Activated T-cell treated with anti-CD3 and anti-CD28 coated beads, Interleukin-2, amount 50 U/mL, for 72 hours (primary cell): Measurements from ENCODE around the gene WNT7B. TPM values are rescaled to one million over a fixed set of nuclear protein-coding genes. Genes with fewer than 3 reads are reported as not detected.

Experiments used
- ATAC-seq, 2 donors: fragments of 150-1000 bp; cut with Tn5 transposase; replicated peaks in 1 of 2; 2 replicates each; pipeline ENCODE4 v1.10.0; 2021; ENCODE audit warnings: moderate library complexity in 2 of 2, mild to moderate bottlenecking in 1 of 2
- DNase-seq, 2 donors: peaks; one replicate each; pipeline ENCODE4 v3.0.0; 2021 to 2022; ENCODE audit warnings: mixed read lengths in 1 of 2
- H3K27ac Mint-ChIP-seq: one replicate; pipeline ENCODE4 v1.8.0; 2022; ENCODE audit warnings: mild to moderate bottlenecking, moderate library complexity, mixed read lengths
- H3K27me3 Mint-ChIP-seq: one replicate; pipeline ENCODE4 v1.8.0; 2022; ENCODE audit warnings: low read depth, mixed read lengths
- H3K36me3 Mint-ChIP-seq, 2 donors: one replicate each; pipeline ENCODE4 v1.8.0; 2022; ENCODE audit warnings: mixed read lengths in 2 of 2, mild to moderate bottlenecking in 1 of 2; ENCODE audit not compliant: insufficient read depth in 2 of 2
- H3K4me1 Mint-ChIP-seq: one replicate; pipeline ENCODE4 v1.8.0; 2022; ENCODE audit warnings: low read depth, mixed read lengths
- H3K4me3 Mint-ChIP-seq, 2 donors: one replicate each; pipeline ENCODE4 v1.8.0; 2022; ENCODE audit warnings: mild to moderate bottlenecking in 2 of 2, mixed read lengths in 2 of 2, moderate library complexity in 2 of 2
- H3K9me3 Mint-ChIP-seq, 2 donors: one replicate each; pipeline ENCODE4 v1.8.0; 2022; ENCODE audit warnings: mixed read lengths in 2 of 2
- total RNA-seq, 2 donors: library from RNA; stranded (reverse); gene quantifications; one replicate each; pipeline ENCODE4 v1.2.3, GENCODE V29; 2022

Gene WNT7B
- total RNA-seq, 2 donors from 2014 or later = not detected

DNA sequence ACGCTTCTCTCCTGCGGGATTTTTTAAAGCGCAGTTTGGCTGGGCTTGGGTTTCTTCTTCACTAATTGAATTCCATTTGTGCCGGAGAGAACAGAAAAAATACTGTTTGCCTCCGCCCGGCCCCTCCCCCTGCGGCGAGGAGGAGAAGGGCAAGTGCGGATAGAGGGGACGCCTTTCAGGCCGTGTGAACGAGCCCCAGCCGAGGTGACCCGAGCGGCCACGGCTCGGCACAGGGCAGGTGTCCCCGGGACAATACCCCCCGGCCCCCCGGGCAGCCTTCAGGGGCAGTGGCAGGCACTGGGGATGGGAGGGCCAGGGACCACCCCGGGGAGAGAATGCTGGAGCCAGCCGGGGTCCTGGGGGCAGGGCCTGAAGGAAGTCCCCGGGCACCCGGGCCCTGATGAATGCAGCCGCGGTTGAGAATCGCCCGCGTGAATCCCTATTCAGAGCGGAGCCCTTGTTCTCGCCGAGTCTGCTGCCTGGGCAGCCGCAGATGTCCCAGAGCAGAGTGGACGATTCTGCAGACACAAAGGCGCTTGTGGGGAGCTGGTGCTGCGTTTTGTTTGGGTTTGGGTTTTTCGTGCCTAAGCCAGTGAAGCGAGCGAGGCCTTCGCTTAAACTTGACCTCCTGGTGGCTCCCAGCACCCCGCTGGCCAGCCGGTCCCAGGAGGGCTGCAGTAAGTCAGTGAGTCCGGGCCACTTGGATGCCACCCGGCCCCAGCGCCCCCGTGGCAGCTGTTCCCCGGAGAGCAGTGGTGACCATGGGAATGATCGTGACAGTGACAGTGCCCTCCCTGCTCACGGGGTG is 96.0 kb downstream of the WNT7B start:
- DNase-seq = no peak

DNA sequence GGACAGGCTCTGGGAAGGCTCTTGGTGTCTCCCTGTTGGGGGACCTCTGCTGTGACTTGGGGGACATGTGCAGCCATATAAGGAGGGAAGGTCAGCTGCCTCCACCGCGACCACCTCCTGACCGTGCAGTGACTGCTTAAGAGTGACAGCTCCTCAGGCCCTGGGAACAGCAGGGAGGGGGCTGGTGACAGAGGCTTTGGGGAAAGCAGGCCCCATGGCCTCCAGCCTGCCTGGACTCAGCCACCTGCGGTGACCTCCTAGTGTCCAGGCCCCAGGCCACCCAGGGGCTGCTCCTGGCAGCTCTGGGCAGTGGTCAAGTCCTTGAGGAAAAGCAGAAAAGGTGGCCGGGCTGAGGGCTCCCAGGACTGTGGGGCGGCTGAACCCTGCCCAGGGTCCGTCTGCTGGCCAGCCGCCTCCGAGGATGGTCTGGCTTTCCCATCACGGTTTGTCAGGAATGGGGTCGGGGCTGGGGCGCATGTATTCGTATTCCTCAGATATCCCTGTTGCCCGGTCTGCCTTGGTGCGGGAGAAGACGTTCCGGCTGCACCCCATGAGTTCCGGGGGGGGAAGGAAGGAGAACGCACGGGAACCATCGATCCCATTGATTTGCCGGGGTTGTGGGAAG is 96.8 kb downstream of the WNT7B start:
- Mint-ChIP-seq H3K27ac (no peak overlapping the region), H3K9me3 (no peaks in the 10 kb centered on the region), H3K36me3 (no peaks in the 10 kb centered on the region), H3K4me3 (no peak overlapping the region), H3K4me1 (no peaks in the 10 kb centered on the region), H3K27me3 (peaks cover 30% of the 10 kb centered on the region)
- no peak for DNase-seq
- ATAC-seq = no peak

More for the DNA sequence above, 96.0 kb downstream of the WNT7B start:
- Mint-ChIP-seq H3K36me3 (no peaks in the 10 kb centered on the region), H3K4me3 (no peak overlapping the region), H3K27ac (no peak overlapping the region), H3K27me3 (peaks cover 30% of the 10 kb centered on the region), H3K9me3 (no peaks in the 10 kb centered on the region), H3K4me1 (no peaks in the 10 kb centered on the region)
- no peak for ATAC-seq

DNA sequence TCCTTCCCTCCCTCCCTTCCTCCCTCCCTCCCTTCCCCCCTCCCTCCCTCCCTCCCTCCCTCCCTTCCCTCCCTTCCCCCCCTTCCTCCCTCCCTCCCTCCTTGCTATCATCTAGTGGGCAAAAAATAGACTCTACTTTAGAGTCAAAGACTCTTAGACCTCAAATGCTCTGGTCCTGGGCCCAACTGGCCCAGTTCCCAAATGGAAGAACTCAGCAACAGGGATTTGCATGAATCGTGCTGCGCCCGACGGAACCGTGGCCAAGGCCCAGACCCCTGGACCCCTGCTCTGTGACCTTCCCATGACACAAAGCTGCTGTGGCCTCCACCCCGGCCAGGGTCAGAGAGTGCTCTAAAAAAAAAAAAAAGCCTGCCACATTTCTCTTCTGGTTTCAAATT is 97.4 kb downstream of the WNT7B start:
- Mint-ChIP-seq H3K9me3 (no peaks in the 10 kb centered on the region), H3K4me1 (no peaks in the 10 kb centered on the region), H3K4me3 (no peak overlapping the region), H3K36me3 (no peaks in the 10 kb centered on the region), H3K27me3 (peaks cover 30% of the 10 kb centered on the region), H3K27ac (no peak overlapping the region)
- DNase-seq = no peak
- ATAC-seq = no peak

DNA sequence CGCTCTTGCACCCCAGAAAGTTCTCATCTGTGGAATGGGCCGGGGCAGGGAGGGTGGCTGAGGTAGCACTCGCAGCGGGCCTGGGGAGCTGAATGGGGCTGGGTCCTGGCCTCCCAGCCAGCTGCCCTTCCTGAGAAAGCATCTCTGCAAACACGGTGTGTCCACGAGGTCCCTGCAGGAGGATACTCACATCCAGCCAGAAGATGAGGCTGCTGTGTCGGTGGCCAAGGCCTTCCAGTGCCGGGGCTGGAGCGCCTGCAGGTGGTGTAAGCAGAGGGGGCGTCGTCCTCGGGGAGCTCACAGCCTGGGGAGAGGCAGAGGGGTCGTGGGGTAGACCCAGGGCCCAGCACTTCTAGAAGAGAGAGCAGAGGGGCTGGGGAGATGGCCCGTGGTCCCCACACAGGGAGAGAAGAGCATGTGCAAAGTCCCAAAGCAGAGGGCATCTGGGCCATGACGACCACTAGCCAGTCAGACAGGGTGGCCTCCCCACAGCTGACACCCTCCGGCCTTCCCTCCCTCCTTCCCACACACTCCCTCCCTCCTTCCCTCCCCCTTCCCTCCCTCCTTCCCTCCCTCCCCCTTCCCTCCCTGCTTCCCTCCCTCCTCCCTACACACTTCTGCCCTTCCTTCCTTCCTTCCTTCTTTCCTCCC is 97.9 kb downstream of the WNT7B start:
- no peak for DNase-seq

DNA sequence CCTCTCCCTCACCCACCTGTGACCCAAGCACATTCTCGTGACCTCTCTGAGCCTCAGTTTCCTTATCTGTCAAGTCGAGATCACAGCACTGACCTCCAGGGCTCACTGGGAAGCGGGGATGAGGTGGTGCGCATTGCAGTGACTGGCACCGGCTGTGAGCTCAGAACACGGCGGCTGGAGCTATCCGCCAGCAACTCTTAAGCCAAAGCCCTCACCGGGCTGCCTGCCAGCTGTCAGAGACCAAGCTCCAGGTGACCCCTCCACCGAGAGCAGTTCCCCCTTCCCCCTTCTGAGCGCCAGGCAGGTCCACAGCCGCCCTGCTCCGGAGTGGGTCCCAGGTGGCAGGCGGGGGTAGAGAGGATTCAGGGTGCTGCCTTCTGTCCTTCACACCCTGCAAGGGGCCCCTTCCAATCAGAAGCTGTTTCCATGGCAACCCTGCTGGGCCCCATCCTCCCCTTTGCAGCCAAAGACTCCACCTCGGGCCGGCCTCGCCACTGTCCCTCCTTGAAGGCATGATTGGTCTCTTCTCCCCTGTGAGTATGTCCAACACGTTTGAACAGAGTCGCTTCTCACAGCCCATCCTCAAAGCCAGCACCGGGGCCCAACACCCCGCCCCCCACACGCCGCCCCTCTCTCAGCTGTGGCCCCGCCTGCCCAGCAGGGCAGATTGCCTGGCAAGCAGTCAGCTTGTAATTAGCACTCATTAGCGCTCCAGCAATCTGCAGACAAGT is 98.7 kb downstream of the WNT7B start:
- Mint-ChIP-seq H3K4me1 (no peaks in the 10 kb centered on the region), H3K27me3 (peaks cover 30% of the 10 kb centered on the region), H3K36me3 (peaks cover 0 to 2% of the 10 kb centered on the region in 2 donors), H3K27ac (no peak overlapping the region), H3K4me3 (no peak overlapping the region), H3K9me3 (no peaks in the 10 kb centered on the region)
- DNase-seq (no peak), ATAC-seq (no peak)

More for the DNA sequence above, 97.9 kb downstream of the WNT7B start:
- no peak for ATAC-seq
- peaks cover 30% of the 10 kb centered on the region for H3K27me3 Mint-ChIP-seq
- no peak overlapping the region for H3K4me3 Mint-ChIP-seq
- no peaks in the 10 kb centered on the region for H3K36me3 Mint-ChIP-seq
- no peaks in the 10 kb centered on the region for H3K9me3 Mint-ChIP-seq
- H3K4me1 Mint-ChIP-seq = no peaks in the 10 kb centered on the region
- no peak overlapping the region for H3K27ac Mint-ChIP-seq

DNA sequence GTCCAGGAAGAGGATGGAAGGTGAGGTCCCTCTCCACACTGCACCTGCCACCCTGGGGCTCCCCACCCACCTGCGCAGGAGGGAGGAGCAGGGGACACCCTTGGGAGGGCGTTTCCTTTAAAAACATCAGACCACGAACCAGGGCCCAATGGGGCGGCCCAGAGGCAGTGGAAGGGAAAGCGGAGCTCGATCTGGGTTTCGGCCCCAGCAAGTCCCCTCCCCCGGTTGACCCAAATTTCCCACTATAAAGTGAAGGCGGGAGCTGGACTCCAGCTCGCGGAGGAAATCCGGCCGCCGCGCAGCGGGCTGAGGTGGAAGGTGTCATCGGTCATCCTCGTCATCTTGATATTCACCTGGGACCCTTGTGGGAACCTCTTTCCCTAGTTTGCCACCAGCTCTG is 99.3 kb downstream of the WNT7B start:
- no peak for ATAC-seq

DNA sequence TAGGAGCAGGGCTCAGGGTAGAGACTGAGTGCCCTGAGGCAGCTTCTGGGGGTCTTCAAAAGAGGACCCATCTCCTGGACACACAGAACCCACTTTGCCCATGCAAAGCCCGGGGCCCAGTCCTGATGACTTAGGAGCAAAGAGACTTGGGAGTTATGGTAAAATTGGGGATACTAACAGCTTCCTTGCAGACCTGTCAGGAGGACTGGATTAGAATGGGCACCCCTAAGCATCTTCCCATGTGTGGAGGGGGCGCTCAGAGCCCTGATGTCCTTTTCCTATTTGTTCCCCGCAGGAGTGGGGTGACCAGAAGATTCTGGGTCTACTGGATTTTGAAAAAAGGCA is 100.0 kb downstream of the WNT7B start:
- no peak overlapping the region for H3K27ac Mint-ChIP-seq
- ATAC-seq = no peak
- H3K4me1 Mint-ChIP-seq = no peaks in the 10 kb centered on the region
- peaks cover 2 to 6% of the 10 kb centered on the region in 2 donors for H3K36me3 Mint-ChIP-seq
- no peak for DNase-seq
- H3K9me3 Mint-ChIP-seq = peaks cover 5% of the 10 kb centered on the region in 2 donors
- peaks cover 30% of the 10 kb centered on the region for H3K27me3 Mint-ChIP-seq
- H3K4me3 Mint-ChIP-seq = no peak overlapping the region

More for the DNA sequence above, 99.3 kb downstream of the WNT7B start:
- Mint-ChIP-seq H3K4me1 (no peaks in the 10 kb centered on the region), H3K36me3 (peaks cover 1 to 5% of the 10 kb centered on the region in 2 donors), H3K9me3 (peaks cover 4% of the 10 kb centered on the region in 2 donors), H3K4me3 (no peak overlapping the region), H3K27me3 (peaks cover 30% of the 10 kb centered on the region), H3K27ac (no peak overlapping the region)
- no peak for DNase-seq

DNA sequence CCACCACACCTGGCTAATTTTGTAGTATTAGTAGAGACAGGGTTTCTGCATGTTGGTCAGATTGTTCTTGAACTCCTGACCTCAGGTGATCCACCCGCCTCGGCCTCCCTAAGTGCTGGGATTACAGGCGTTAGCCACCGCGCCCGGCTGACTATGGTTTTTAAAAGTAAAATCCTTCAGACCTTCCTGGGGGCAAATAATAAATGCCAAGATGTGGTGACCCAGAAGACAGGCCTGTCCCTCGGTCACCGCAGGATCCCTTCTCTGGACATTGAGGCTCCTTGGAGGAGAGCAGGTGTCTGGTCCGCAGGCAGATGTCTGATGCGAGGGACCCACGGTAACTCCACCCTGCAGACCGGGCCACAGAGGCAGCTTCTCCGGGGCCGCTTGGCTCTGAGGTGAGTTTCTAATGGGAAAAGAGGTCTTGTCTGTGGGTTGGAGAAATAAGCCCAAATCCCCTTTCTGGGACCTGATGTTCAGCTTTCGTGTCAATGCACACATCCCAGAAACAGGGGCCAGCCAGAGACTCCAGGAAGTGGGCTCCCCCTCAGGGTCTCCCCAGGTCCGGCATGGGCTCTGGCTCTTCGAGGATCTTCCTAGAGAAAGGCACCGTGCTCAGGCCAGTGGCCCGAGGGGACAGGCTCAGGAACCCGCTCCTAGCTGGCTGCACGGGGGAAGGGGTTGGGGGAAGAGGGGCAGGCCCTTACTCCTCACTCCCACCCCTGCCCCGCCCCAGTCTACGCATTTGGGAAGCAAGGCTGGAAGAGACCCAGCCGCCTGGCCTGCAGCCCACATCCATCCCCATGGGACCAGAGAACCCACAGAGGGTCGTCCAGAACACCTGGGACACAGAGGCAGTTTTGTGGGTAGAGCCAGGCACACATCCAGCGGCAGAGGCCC is 100.6 kb downstream of the WNT7B start:
- ATAC-seq = no peak
- H3K27me3 Mint-ChIP-seq = peaks cover 30% of the 10 kb centered on the region
- H3K36me3 Mint-ChIP-seq = peaks cover 2 to 6% of the 10 kb centered on the region in 2 donors
- DNase-seq = no peak
- H3K9me3 Mint-ChIP-seq = peaks cover 5% of the 10 kb centered on the region in 2 donors
- no peak overlapping the region for H3K27ac Mint-ChIP-seq
- no peaks in the 10 kb centered on the region for H3K4me1 Mint-ChIP-seq
- no peak overlapping the region for H3K4me3 Mint-ChIP-seq

DNA sequence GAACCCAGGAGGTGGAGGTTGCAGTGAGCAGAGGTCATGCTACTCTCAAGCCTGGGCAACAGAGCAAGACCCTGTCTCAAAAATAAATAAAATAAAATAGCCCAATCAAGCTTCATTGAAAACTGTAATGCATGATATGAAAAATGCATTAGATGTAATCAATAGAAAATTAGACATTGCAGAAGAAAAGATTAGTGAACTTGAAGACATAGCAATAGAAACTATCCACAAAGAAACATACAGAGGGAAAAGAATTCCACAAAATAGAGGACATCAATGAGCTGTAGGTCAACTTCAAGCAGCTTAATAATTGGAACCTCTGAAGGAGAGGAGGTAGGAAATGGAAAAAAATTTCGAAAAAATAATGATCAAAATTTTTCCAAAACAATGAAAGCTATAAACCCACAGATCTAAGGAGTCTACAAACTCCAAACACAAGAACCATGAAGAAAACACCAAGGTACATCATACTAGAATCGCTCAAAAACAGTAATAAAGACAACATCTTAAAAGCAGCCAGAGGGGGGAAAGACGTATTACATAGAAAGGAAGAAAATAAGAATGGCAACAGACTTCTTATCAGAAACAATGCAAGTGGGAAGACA is 104.2 kb downstream of the WNT7B start:
- no peak overlapping the region for H3K4me3 Mint-ChIP-seq
- H3K27me3 Mint-ChIP-seq = peaks cover 17% of the 10 kb centered on the region
- no peak for ATAC-seq
- DNase-seq = no peak
- H3K4me1 Mint-ChIP-seq = no peaks in the 10 kb centered on the region
- H3K9me3 Mint-ChIP-seq = peaks cover 5% of the 10 kb centered on the region in 2 donors
- H3K27ac Mint-ChIP-seq = no peak overlapping the region
- H3K36me3 Mint-ChIP-seq = peaks cover 4 to 10% of the 10 kb centered on the region in 2 donors

DNA sequence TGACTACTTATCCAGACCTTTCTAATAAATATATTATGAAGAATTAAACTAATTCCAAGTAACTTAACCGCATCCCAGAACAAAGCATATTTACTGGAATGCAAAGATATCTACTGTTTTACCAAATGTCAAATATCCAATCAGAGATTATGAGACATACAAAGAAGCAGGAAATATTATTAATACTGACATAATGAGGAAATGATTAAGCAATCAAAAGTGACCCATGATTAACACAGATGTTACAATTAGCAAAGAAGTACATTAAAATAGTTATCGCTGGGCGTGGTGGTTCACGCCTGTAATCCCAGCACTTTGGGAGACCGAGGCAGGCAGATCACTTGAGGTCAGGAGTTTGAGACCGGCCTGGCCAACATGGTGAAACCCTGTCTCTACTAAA is 105.2 kb downstream of the WNT7B start:
- Mint-ChIP-seq H3K9me3 (peaks cover 5% of the 10 kb centered on the region in 2 donors), H3K4me3 (no peak overlapping the region), H3K36me3 (peaks cover 4 to 10% of the 10 kb centered on the region in 2 donors), H3K4me1 (no peaks in the 10 kb centered on the region), H3K27me3 (peaks cover 16% of the 10 kb centered on the region), H3K27ac (no peak overlapping the region)
- no peak for DNase-seq
- no peak for ATAC-seq
